Uterus (tissue), 2 donors: Measurements from ENCODE around the gene ZNF644.

ENCODE experiments used
- CTCF ChIP-seq, 4 experiments: fragments of 200-600 bp in 2 of 4; fragments of 450-650 bp in 2 of 4; sonication (generic) in 2 of 4; IDR thresholded peaks; one replicate each; pipeline ENCODE4 v1.5.1; 2016 to 2019; ENCODE audit warnings: antibody characterized with exemption in 4 of 4, mild to moderate bottlenecking in 2 of 4, moderate library complexity in 1 of 4
- POLR2A ChIP-seq, 2 donors: fragments of 450-650 bp; IDR thresholded peaks; one replicate each; pipeline ENCODE4 v1.6.1; 2016; ENCODE audit warnings: antibody characterized with exemption in 2 of 2, mild to moderate bottlenecking in 1 of 2, moderate library complexity in 1 of 2

DNA sequence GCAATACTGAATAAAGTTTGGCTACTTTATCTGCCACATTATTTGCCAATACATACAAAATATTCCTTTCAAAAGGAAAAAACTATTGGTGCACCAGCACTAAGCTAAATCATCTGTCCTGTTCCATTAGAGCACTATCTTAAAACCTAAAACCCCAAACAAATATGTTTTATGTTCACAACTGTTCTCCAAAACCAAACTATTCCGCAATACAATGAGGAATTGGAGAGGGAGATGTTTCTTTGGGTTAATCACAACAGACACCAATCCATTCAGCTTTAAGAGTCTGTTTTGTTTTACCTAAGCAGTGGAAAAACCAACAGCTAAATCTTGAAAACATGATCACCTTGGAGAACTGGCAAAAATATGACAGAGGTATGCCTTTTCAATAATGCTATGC, 85.1 kb downstream of the ZNF644 start:
- TF ChIP-seq CTCF (IDR thresholded peaks at IDR 0.05) (no peak), POLR2A (IDR thresholded peaks at IDR 0.05) (no peak)
